SU-DHL-6 (cell line): ENCODE data around the gene ANGPTL2.

ENCODE experiments used
- EZH2phosphoT487 ChIP-seq: fragments of 200-600 bp; sonication (generic), shearing (Covaris generic); conservative IDR thresholded peaks from 2 replicates; pipeline ENCODE4 v1.6.1; 2018; ENCODE audit warnings: mild to moderate bottlenecking, antibody characterized with exemption, low read length, moderate library complexity, mixed read lengths
- TF ChIP-seq, protein P1 (sequence below): fragments of 200-600 bp; sonication (generic); IDR thresholded peaks from one replicate; pipeline ENCODE4 v1.5.1; 2017; ENCODE audit warnings: antibody characterized with exemption, mild to moderate bottlenecking, low read length, moderate library complexity; ENCODE audit not compliant: insufficient read depth, poor library complexity, severe bottlenecking

GRCh38 chr9:127140842-127141675 is 18.6 kb upstream of the ANGPTL2 start:
- TF ChIP-seq, protein P1, sequence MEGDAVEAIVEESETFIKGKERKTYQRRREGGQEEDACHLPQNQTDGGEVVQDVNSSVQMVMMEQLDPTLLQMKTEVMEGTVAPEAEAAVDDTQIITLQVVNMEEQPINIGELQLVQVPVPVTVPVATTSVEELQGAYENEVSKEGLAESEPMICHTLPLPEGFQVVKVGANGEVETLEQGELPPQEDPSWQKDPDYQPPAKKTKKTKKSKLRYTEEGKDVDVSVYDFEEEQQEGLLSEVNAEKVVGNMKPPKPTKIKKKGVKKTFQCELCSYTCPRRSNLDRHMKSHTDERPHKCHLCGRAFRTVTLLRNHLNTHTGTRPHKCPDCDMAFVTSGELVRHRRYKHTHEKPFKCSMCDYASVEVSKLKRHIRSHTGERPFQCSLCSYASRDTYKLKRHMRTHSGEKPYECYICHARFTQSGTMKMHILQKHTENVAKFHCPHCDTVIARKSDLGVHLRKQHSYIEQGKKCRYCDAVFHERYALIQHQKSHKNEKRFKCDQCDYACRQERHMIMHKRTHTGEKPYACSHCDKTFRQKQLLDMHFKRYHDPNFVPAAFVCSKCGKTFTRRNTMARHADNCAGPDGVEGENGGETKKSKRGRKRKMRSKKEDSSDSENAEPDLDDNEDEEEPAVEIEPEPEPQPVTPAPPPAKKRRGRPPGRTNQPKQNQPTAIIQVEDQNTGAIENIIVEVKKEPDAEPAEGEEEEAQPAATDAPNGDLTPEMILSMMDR: no peak
- no peak for TF ChIP-seq EZH2phosphoT487
